Urothelium cell line (cell line): ENCODE results near the gene F12.
A peak's percentile ranks its signal among the peaks of the same experiment; 100 is the strongest.
"Not testable (repeated sequence)": the region's sequence is repeated elsewhere in the genome, so short reads cannot be mapped to it uniquely, and the experiment has no call there.

Source experiments
- DNase-seq: peaks from one replicate; pipeline ENCODE4 v3.0.0; 2011; ENCODE audit warnings: low spot score, mixed read lengths
- FAIRE-seq: peaks from 2 replicates; lab custom pipeline; 2011; peaks lifted over from hg19 to GRCh38; lab: Jason Lieb, UNC

F12 gene

DNA sequence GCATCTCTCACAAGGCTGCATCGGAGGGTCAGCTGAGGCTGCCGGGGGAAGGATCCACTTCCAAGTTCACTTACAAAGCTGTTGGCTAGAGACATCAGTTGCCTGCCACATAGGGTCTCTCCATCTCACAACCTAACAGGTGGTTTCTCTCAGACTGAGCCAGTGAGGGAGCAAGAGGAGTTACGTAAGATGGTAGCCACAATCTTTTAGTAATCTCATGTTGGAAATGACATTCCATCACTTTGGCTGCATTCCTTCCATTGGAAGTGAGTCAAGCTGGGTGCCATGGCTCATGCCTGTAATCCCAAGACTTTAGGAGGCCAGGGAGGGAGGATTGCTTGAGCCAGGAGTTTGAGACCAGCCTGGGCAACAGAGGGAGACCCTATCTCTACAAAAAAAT lies 9.7 kb upstream of the F12 start:
- FAIRE-seq = no peak
- no peak for DNase-seq

DNA sequence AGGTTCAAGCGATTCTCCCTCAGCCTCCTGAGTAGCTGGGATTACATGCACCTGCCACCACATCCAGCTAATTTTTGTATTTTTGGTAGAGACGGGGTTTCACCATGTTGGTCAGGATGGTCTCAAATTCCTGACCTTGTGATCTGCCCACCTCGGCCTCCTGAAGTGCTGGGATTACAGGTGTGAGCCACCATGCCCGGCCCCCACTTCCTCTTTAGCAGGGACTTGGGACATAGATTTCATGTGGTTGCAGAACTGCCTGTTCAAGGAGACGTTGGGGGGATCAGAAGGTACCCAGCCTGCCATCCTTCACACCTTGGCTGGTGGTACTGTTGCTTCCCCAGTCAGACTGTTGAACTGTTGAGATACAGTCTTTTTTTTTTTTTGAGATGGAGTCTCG lies 7.7 kb upstream of the F12 start:
- not testable (repeated sequence) for FAIRE-seq, DNase-seq

DNA sequence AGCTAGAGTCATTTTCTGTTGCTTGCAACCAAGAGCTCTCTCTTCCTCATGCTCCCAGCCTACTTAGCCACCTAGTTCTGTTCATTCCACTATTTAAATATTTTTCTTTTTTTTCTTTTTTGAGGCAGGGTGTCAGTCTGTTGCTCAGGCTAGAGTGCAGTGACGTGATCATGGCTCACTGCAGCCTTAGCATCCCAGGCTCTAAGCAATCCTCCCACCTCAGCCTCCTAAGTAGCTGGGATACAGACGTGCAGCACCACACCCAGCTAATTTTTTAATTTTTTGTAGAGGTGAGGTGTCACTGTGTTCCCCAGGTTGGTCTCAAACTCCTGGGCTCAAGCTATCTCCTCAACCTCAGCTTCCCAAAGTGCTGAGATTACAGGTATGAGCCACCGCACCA lies 5.1 kb upstream of the F12 start:
- DNase-seq (no peak), FAIRE-seq (no peak)

DNA sequence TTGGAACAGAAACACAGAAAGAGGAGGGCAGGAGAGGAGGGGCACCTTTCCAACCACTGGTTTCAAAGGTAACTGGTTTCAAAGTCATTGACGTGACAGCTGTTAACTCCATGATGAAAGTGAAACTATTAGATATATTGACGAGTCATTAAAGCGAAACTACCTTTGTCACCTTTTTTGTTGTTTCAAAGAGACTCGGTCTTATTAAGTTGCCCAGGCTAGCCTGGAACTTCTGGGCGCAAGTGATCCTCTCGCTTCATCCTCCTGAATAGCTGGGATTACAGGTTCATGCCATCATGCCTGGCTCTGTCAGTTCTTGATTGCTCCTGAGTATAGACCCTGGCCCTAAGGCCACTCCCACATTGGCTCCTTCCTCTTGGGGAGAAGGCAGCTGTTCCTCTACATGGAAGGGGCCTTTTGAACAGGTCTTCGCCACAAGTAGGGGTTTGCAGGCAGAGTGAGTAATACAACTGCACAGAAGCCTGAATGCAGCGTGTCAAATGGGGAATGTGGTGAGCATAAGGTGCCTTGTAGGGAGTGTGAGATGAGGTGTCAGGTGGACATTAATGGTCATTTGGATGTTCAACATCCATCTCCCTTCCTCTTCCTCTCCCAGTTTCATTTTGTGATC lies 3.4 kb upstream of the F12 start:
- DNase-seq = no peak
- no peak for FAIRE-seq

DNA sequence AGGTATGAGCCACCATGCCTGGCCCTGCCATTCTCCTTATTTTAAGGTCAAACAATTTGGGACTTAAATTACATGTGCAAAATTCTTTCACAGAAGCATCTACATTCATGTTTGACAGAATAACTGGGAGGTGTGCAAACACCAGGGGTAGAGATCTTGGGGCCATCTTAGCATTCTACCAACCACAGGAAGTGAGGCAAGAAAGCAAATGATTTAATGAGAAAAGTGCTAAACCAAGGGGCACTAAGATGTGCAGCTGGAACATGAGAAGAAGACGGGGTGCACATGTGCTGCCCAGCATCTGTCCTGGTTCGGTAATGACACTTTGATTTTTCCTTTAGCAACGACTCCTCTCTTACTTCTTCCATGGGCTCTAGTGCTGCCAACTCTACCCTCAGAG lies 1.2 kb upstream of the F12 start:
- DNase-seq (no peak), FAIRE-seq (no peak)

DNA sequence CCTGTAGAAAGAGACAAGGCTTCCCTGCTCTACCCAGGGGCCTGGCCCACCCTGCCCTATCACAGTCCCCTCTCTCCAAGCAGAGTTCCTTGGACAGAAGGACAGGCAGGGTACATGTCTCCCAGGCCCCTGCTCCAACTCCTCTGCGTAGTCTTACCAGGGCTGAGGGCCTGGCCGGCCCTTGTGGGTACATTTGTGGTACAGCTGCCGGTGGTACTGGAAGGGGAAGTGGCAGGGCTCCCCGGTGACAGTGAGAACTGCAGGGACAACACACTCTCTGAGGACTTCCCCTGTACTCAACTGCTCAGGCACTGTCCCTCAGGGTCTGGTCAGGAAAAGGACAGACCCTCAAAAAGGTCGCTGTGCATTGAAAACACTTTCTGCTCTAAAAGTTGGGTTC lies 3.6 kb downstream of the F12 start:
- no peak for DNase-seq
- FAIRE-seq = no peak

DNA sequence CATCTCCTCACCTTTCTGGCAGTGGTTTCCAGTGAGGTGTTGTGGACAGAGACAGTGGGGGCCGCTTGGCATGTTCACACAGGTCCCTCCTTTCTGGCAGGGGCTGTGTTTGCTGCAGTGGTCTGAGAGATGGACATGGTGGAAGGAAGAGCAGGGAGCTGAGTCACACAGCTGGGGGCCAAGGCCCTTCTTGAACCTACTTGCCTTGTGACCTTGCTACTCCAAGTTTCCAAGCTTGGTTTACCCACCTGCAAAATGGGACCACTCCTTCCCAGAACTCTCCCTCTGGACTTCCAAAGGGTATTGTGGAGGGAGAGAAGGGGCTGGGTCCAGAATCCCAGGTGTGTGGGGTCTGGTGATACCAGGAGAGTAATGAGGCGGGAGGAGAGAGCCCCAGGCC lies 4.1 kb downstream of the F12 start:
- DNase-seq (no peak), FAIRE-seq (no peak)

DNA sequence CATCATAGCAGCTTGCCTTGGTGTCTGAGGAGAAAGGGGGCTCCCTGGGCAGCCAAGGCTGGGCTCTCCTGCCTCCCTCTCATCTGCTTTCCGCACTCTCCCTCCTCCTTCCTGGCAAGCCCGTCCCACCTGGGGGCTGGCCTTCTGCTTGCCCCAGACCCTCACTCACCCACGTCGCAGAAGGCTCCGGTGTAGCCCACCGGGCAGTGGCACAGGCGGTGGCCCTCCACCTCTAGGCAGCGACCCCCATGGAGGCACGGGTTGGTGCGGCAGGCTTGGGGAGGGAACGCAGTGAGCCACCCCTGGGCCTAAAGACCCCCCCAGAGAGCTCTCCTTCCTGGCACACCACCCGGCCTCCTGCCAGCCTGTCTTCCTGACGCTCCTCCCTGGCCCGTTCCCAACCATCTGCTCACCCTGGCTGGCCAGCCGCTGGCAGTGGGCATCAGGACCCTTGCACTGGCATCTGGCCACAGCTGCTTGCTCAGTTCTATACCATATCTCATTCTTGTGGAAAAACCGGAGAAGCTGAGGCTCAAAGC lies 4.7 kb downstream of the F12 start:
- DNase-seq (peak; percentile 23), FAIRE-seq (no peak)

DNA sequence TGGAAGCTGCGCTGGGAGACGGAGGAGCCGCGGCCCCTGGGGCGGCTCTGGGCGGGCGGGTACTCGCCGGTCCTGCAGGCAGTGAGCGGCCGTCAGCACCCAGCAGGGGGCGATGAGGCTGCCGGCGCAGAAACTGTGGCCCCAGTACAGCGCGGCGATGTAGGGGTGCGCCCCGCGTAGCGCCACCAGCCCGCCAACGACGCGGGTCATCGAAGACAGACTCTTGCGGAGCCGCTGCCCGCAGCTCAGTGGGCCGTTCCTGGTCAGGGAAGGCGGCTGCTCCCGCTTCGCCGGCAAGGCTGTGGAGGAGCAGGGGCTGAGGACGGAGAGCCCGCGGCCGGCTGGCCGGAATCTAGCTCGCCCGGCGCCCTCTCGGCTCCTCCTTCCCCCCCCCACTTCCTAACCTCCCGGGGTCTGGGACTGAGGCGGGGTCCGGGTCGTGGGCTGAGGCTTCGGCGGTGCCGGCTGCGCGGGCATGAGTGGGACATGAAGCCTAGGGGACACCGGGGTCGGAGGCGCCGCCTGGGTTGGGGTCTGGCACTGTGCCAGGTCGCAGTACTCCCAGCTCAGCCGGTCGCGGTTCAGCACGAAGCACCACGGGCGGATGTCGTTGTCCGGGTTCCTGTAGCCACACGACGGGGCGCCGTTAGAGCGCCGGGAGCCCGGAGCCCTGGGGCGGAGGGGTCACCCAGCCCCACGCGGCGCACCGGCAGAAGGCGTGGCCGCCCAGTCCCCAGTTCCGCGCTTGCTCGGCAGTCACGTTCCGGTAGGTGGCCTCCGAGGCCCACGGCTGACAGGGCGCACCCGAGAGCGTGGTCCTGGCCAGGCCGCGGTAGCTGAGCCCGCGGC lies 5.3 kb downstream of the F12 start:
- FAIRE-seq (peak; percentile 78), DNase-seq (peak; percentile 92)

DNA sequence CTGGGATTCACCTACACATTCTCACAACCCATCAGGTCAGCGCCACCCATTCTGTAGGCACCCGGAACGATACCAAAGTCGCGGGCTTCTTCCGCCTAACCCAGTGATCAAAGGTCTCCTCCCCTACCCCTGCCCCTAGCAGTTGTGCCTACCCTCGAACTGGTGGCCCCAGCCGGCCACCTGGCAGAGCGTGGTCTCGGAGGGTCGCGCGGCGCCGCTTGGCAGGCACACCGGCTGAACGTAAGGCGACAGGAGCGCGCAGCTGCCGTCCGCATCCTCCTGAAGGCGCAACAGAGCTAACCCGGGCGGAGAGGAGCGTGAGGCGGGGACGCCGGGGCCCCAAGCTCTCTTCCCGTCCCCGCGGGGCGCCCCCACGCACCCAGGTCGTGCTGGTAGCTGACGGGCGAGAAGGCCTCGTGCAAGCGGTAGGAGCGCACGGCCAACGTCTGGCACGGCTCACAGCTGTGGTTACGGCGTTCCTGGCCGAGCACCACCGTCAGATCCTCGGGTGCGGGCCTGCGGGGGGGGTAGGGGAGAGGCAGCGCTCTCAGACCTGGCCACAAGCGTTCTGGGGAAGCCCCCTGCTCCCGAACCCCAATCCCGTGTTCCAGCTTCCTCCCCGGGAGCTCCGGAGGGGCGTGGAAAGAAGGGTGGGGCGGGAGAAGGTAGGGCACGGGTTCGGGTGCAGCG lies 6.1 kb downstream of the F12 start:
- DNase-seq (no peak), FAIRE-seq (no peak)

DNA sequence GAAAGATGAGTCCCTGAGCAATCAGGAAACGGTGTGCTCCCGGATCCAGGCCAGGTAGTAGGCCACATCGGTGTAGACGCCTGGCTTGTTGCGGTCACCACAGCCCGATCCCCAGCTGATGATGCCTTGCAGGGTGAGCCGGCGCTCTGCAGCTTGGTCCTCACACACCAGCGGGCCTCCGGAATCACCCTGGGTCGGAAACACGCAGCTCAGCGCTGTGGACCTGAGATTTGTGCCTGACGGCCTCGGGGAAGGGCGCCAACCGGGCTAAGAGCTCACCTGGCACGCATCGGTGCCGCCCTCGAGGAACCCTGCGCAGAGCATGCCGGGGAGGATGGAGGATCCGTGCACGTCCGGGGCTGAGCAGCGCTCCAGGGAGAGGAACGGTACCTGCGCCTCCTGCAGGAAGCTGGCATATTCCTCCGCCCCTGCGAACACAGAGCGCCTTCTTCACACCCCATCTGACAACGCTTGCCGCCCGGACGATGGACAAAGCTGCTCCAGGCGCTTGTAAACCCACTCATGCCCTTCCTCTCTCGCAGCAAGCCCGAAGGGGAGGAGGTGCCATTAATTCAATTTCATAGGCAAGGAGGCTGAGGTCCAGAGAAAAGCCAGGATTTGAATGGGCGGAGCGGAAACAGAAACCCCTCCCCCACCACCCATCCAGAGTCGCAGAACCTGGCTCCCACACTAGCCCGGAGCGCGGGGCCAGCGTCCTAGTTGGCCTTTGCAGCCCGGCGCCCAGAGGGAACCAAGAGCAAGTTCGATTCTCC lies 6.9 kb downstream of the F12 start:
- FAIRE-seq (no peak), DNase-seq (no peak)

DNA sequence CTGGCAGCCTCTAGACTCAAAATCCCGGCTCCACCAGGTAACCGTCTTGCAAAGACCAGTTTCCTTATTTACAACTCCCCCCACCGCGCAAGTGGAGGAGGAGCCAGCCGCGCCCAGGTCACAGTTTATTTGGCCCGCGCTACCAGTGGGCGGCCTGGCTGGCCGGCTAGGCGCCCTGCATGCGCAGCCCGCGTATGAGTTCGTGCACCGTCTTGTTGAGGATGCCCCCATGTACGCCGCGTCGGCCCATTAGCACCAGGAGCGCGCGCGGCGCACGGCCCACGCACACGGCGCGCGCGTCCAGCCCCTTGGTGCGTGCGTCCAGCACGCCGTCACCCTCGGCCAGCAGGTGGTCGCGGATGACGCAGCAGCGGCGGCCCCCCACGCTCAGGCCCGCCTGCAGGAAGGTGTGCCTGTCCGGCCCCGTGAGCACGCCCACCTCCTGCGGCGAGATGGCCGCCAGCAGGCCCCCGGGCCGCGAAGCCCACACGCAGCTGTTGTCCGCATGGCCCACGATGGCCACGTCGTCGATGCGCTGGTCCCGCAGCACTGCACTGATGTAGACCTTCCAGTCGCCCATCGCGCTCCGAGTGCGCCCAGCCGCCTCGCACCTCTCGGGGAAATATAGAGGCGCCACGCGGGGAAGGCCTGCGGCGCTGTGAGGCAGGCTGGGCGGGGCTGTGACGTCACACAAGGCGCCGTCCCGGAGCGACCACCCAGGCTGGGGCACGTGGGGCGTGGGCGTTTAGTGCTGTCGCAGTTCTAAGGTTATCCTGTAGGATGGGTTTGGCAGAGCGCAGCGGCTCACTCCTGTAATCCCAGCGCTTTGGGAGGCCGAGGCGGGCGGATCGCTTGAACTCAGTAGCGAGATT lies 9.1 kb downstream of the F12 start, which contains the start of gene PFN3:
Gene PFN3, minus strand, starts transcription at position 665 of the 872 bp plus-strand sequence. Its CDS starts 85 bp downstream, at position 580.
- no peak for DNase-seq
- FAIRE-seq = no peak

DNA sequence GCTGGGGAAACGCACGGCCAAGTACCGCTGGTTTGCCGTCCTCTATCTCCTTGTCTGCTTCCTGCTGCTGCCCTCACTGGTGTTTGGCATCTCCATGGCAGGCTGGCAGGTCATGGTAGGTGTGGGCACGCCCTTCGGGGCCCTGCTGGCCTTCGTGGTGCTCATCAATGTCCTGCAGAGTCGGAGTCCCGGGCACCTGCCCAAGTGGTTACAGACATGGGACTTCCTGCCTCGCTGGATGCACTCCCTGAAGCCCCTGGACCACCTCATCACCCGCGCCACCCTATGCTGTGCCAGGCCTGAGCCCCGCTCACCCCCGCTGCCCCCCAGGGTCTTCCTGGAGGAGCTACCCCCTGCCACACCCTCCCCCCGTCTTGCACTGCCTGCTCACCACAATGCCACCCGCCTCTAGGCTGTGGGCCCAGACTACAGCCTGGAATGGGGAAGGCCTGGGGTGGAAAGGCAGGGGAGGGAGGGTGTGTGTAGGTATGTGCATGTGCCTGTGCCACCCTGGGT lies 11.4 kb downstream of the F12 start:
- no peak for FAIRE-seq
- DNase-seq = no peak

DNA sequence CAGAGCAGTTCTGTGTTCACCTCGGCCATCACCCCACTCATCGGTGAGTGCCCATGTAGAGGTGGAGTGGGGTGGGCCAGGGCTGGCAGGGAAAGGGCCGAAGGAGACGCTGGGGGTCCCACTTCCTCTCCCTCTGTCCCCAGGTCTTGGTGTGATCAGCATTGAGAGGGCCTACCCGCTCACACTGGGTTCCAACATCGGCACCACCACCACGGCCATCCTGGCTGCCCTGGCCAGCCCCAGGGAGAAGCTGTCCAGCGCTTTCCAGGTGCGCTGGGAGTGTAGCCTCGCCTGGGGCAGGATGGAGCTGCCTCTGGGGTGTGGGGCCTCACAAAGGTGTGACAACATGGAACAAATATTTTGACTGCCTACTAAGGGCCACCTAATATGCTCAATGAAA lies 12.6 kb downstream of the F12 start:
- FAIRE-seq = no peak

DNA sequence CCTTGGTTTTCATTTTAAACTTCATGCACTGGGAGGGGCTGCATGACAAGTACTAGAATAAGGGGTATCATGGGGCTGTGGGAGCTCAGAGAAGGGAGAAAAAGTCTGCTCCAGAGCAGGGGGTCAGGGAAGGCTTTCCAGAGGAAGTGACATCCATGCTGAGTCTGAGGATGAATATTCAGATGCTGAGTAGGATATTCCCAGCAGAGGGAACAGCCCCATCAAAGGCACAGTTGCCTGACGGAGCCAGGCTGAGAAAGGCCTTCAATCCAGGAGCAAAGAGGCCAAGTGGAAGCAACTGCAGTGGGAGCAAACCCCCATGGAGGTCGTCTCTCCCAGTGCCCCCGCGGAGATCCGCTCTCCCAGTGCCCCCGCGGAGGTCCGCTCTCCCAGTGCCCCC lies 13.3 kb downstream of the F12 start:
- FAIRE-seq = no peak
- no peak for DNase-seq

More for the DNA sequence above, 12.6 kb downstream of the F12 start:
- DNase-seq = no peak

DNA sequence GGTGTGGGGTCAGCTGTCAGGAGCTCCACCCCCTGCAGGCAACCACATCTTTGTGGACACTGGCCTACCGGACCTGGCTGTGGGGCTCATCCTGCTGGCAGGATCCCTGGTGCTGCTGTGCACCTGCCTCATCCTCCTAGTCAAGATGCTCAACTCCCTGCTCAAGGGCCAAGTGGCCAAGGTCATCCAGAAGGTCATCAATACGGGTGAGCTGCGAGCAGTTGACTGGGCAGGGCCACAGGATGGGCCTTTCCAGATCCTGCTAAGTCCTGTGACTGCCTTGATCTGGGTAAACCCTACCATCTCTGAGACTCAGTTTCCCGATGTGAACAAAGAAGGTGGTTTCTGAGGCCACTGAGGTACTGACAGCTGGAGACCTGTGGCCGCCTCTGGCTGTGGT lies 15.4 kb downstream of the F12 start:
- no peak for FAIRE-seq
- no peak for DNase-seq

DNA sequence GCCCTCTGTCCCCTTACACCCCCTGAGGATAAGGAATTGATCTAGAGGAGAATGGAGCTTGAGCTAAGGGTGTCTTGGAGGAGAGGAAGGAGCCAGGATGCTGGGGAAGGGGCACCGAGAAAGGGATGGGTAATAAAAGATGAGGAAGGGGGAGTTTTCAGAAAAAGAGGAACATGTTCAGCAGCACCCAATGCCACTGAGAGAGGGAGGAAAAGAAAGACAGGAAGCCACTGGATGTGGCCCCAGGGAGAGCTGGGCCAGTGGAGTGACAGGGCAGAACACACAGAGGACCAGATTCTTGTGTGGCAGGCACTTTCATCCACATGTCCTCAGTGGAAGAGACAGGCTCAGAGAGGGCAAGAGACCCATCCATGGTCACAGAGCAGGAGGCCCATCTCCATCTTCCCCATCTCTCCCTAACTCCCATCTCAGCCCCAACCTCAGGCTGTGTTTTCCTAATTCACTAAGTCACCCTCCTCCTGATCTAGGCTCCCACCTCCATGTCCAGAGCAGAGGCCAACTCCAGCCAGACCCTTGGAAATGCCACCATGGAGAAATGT lies 16.1 kb downstream of the F12 start:
- FAIRE-seq (no peak), DNase-seq (no peak)

DNA sequence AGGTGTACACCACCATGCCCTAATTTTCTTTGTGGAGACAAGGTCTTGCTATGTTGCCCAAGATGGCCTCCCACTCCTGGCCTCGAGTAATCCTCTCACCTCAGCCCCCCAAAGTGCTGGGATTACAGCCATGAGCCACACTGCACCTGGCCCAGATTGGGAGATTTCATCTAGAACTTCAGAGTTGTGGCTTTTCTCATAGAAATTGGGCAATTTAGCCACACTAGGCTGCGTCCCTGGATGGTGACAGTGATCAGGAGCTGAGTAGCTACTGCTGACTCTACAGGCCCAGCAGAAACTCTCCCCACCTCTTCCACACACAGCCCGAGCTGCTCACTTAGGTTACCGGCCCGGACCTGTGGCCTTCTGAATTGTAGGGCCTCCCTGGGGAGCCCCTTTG lies 16.6 kb downstream of the F12 start:
- FAIRE-seq (no peak), DNase-seq (no peak)
